PC-3 (cell line): ENCODE data around the gene MSH2. TPM values are rescaled to one million over a fixed set of nuclear protein-coding genes. Genes with fewer than 3 reads are reported as not detected.

Experiments used
- ATAC-seq: fragments of 200-7000 bp; cut with Tn5 transposase; 2 replicates; pipeline ENCODE4 v1.9.1; 2020; ENCODE audit warnings: mild to moderate bottlenecking, moderate library complexity
- BruUV-seq: library from RNA; stranded (reverse); fragments of 400-500 nt; replicated peaks from 2 replicates; lab custom pipeline; 2021; lab: Mats Ljungman, UMichigan
- CTCF ChIA-PET: fragments of 300-600 bp; sonication (Branson Sonifier 250); formaldehyde crosslinking; loops from one replicate; lab custom pipeline; 2022; ENCODE audit warnings: antibody characterized with exemption; lab: Charles Lee
- POLR2A ChIA-PET: fragments of 300-600 bp; sonication (Branson Sonifier 250); formaldehyde crosslinking; loops from one replicate; lab custom pipeline; 2022; ENCODE audit warnings: antibody characterized with exemption; ENCODE audit not compliant: unreplicated experiment; lab: Charles Lee
- DNase-seq: peaks from one replicate; pipeline ENCODE4 v3.0.0-alpha.2; 2015
- H2AFZ ChIP-seq: fragments of 300-600 bp; sonication (generic); 2 replicates; pipeline ENCODE4 v1.6.0; 2016; ENCODE audit warnings: antibody characterized with exemption, low read length
- H3F3A ChIP-seq: fragments of 300-600 bp; sonication (generic); one replicate; pipeline ENCODE4 v1.6.0; 2017; ENCODE audit warnings: antibody characterized with exemption, low read length, control low read depth, mild to moderate bottlenecking; ENCODE audit not compliant: unreplicated experiment
- H3K27ac ChIP-seq: fragments of 300-600 bp; sonication (generic); 2 replicates; pipeline ENCODE4 v1.5.1; 2016; ENCODE audit warnings: mild to moderate bottlenecking, low read length
- H3K27me3 ChIP-seq: fragments of 300-600 bp; sonication (generic); 2 replicates; pipeline ENCODE4 v1.6.1; 2016; ENCODE audit warnings: low read length, mixed read lengths
- H3K36me3 ChIP-seq: fragments of 300-600 bp; sonication (generic); 2 replicates; pipeline ENCODE4 v1.6.1; 2016; ENCODE audit warnings: low read depth, mixed run types, low read length, mixed read lengths
- H3K4me1 ChIP-seq: fragments of 300-600 bp; sonication (generic); 2 replicates; pipeline ENCODE4 v1.5.1; 2016; ENCODE audit warnings: low read length; ENCODE audit not compliant: insufficient read depth
- H3K4me2 ChIP-seq: fragments of 300-600 bp; sonication (generic); 2 replicates; pipeline ENCODE4 v1.6.0; 2016; ENCODE audit warnings: low read length
- H3K4me3 ChIP-seq: fragments of 300-600 bp; sonication (generic); 2 replicates; pipeline ENCODE4 v1.5.1; 2016; ENCODE audit warnings: mild to moderate bottlenecking, low read length, mixed read lengths
- H3K79me2 ChIP-seq: fragments of 300-600 bp; sonication (generic); 2 replicates; pipeline ENCODE4 v1.6.1; 2017; ENCODE audit warnings: low read length, mixed read lengths
- H3K9ac ChIP-seq: fragments of 300-600 bp; sonication (generic); 2 replicates; pipeline ENCODE4 v1.6.0; 2016; ENCODE audit warnings: mild to moderate bottlenecking, low read length
- H3K9me2 ChIP-seq: fragments of 300-600 bp; sonication (generic); replicated peaks from 2 replicates; pipeline ENCODE4 v1.6.1; 2016; ENCODE audit warnings: mixed run types, low read length, mixed read lengths
- H3K9me3 ChIP-seq: fragments of 300-600 bp; sonication (generic); 2 replicates; pipeline ENCODE4 v1.6.1; 2016; ENCODE audit warnings: low read length, mixed read lengths
- H4K20me1 ChIP-seq: fragments of 300-600 bp; sonication (generic); 2 replicates; pipeline ENCODE4 v1.6.1; 2016; ENCODE audit warnings: low read length, mixed read lengths
- EZH2 ChIP-seq: fragments of 300-600 bp; sonication (generic); IDR thresholded peaks from one replicate; pipeline ENCODE4 v1.6.1; 2017; ENCODE audit warnings: antibody characterized with exemption, mild to moderate bottlenecking, low read length; ENCODE audit not compliant: unreplicated experiment
- EZH2phosphoT487 ChIP-seq: fragments of 300-600 bp; sonication (generic); IDR thresholded peaks from 2 replicates; pipeline ENCODE4 v1.6.1; 2018; ENCODE audit warnings: mild to moderate bottlenecking, antibody characterized with exemption, low read length, borderline replicate concordance
- intact Hi-C: fragments of 100-400 bp; cut with micrococcal nuclease; formaldehyde crosslinking; loops from 2 replicates; pipeline ENCODE4 v1.9.0; 2023
- total RNA-seq: library from RNA; depleted of rRNA; stranded (reverse); fragments of >200 nt; gene quantifications from 2 replicates; pipeline ENCODE4 v1.2.3, GENCODE V29; 2014
- TF ChIP-seq, protein P1 (sequence below): fragments of 300-600 bp; sonication (generic); conservative IDR thresholded peaks from 2 replicates; pipeline ENCODE4 v1.5.1; 2017; ENCODE audit warnings: antibody characterized with exemption, low read depth, mild to moderate bottlenecking, low read length

Gene MSH2
- total RNA-seq, 1 experiment from 2014 or later = 70.7 TPM

DNA sequence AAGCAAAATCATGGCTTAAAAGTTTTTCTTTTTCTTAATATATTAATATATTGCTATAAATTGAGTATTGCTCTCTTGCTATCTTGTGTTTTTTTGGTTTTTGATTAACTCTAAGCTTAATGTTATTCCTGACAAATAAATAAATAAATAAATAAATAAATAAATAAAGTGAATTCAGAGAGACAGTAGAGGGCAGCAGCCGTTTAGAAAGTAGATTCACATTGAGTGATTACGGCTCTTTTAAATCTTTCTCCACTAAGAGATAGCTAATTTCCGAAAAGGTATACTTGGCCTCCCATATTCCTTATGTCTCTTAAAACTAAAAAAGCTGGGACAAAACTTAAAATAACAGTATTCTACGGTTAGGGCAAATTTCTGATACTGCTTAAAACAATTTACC is 34.3 kb downstream of the MSH2 start:
- POLR2A ChIA-PET = interaction anchor here (0.6 kb wide), 2 partner anchors 11 to 330 kb away, joined by 5 to 7 read pairs; no protein-coding TSS in a partner anchor
- Histone ChIP-seq H3K4me3 (no peak overlapping the region), H3K27me3 (no peaks in the 10 kb centered on the region), H3K36me3 (peaks cover 20% of the 10 kb centered on the region; the same call in 1 of the 2 replicates), H3K27ac (no peak overlapping the region), H3F3A (no peaks in the 10 kb centered on the region), H3K9me2 (no peaks in the 10 kb centered on the region), H3K4me2 (no peak overlapping the region), H3K9ac (no peak overlapping the region), H3K79me2 (no peaks in the 10 kb centered on the region), H3K9me3 (no peaks in the 10 kb centered on the region), H4K20me1 (no peaks in the 10 kb centered on the region; the same call in 1 of the 2 replicates), H2AFZ (no peak overlapping the region), H3K4me1 (no peaks in the 10 kb centered on the region)
- CTCF ChIA-PET = interaction anchor here (0.5 to 1.4 kb wide), 9 partner anchors 33 to 812 kb away, joined by 3 to 20 read pairs (median 4); partner anchors contain the start of genes FBXO11, MSH2 and MSH6
- ATAC-seq (peak; percentile 22; the same call in 1 of the 2 replicates), DNase-seq (peak; percentile 42)
- no TSS peak for BruUV-seq
- TF ChIP-seq EZH2phosphoT487 = no peak
- TF ChIP-seq EZH2 = no peak
- TF ChIP-seq, protein P1, sequence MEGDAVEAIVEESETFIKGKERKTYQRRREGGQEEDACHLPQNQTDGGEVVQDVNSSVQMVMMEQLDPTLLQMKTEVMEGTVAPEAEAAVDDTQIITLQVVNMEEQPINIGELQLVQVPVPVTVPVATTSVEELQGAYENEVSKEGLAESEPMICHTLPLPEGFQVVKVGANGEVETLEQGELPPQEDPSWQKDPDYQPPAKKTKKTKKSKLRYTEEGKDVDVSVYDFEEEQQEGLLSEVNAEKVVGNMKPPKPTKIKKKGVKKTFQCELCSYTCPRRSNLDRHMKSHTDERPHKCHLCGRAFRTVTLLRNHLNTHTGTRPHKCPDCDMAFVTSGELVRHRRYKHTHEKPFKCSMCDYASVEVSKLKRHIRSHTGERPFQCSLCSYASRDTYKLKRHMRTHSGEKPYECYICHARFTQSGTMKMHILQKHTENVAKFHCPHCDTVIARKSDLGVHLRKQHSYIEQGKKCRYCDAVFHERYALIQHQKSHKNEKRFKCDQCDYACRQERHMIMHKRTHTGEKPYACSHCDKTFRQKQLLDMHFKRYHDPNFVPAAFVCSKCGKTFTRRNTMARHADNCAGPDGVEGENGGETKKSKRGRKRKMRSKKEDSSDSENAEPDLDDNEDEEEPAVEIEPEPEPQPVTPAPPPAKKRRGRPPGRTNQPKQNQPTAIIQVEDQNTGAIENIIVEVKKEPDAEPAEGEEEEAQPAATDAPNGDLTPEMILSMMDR = peak; percentile 42
- intact Hi-C loops = loop anchor here (2.0 kb wide), 1 partner anchor 332 kb away; no protein-coding TSS in a partner anchor

DNA sequence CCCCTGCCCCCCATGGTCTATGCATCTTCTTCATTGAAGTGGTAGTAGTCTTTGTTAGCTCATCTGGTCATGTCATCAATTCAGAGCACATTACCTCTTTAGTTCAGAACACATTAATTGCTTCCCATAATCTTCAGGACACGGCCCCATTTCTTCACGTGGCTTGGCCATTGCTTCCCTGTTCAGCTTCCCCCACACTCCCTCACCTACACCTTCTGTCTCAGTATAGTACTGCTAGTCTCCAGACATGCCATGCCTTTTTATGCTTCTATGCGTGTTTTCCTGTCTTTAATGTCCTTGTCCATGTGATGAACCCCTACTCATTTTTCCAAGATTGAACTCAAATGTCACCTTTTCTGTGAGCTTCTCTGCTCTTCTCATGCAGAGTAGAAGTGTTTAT is 35.1 kb downstream of the MSH2 start:
- TF ChIP-seq EZH2 = no peak
- TF ChIP-seq, protein P1 = no peak
- TF ChIP-seq EZH2phosphoT487 = no peak
- H3K79me2 ChIP-seq = no peaks in the 10 kb centered on the region
- no peaks in the 10 kb centered on the region for H3K27me3 ChIP-seq
- DNase-seq = no peak
- H3K4me1 ChIP-seq = no peaks in the 10 kb centered on the region
- no peaks in the 10 kb centered on the region; the same call in 1 of the 2 replicates for H4K20me1 ChIP-seq
- BruUV-seq = no TSS peak
- H3K9me2 ChIP-seq = no peaks in the 10 kb centered on the region
- no peaks in the 10 kb centered on the region for H3F3A ChIP-seq
- H3K27ac ChIP-seq = no peak overlapping the region
- H3K4me3 ChIP-seq = no peak overlapping the region
- no peak overlapping the region for H2AFZ ChIP-seq
- intact Hi-C loops = no loop called here
- ATAC-seq = no peak
- no peaks in the 10 kb centered on the region for H3K9me3 ChIP-seq
- no peak overlapping the region for H3K9ac ChIP-seq
- peaks cover 20% of the 10 kb centered on the region; the same call in 1 of the 2 replicates for H3K36me3 ChIP-seq
- ChIA-PET POLR2A (no interaction called here), CTCF (interaction anchor here (0.6 to 1.0 kb wide), 2 partner anchors 34 to 811 kb away, joined by 3 to 8 read pairs; no protein-coding TSS in a partner anchor)
- H3K4me2 ChIP-seq = no peak overlapping the region

DNA sequence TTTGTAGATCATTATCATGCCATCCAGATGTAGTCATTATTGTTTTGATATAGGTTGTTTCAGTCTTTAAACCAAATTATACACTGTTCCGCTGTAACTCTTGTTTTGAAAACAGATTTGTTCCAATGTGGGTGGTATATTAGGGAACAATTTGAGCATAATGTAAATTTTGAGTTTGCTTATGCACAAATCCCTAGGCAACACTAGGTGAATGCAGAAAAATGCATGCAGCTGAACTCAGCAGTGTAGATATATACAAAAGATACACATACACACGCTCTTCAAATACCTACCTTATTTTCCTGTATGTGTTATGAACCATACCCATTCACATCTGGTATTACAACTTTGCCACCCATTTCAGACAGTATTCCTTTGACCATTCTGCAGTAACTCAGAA is 35.8 kb downstream of the MSH2 start:
- H3K9me3 ChIP-seq = no peaks in the 10 kb centered on the region
- ATAC-seq = no peak
- no peak for DNase-seq
- intact Hi-C loops = no loop called here
- H3K27me3 ChIP-seq = no peaks in the 10 kb centered on the region
- no peaks in the 10 kb centered on the region; the same call in 1 of the 2 replicates for H4K20me1 ChIP-seq
- H3K79me2 ChIP-seq = no peaks in the 10 kb centered on the region
- H3K4me1 ChIP-seq = no peaks in the 10 kb centered on the region
- ChIA-PET POLR2A (no interaction called here), CTCF (no interaction called here)
- BruUV-seq = no TSS peak
- no peak overlapping the region for H2AFZ ChIP-seq
- no peaks in the 10 kb centered on the region for H3K9me2 ChIP-seq
- H3K36me3 ChIP-seq = peaks cover 20% of the 10 kb centered on the region; the same call in 1 of the 2 replicates
- TF ChIP-seq, protein P1 = no peak
- TF ChIP-seq EZH2 (no peak), EZH2phosphoT487 (no peak)
- no peaks in the 10 kb centered on the region for H3F3A ChIP-seq
- H3K4me3 ChIP-seq = no peak overlapping the region
- no peak overlapping the region for H3K27ac ChIP-seq
- no peak overlapping the region for H3K4me2 ChIP-seq
- H3K9ac ChIP-seq = no peak overlapping the region
